ENCODE measurements around the gene CDH8. TPM values are rescaled to one million over a fixed set of nuclear protein-coding genes. Genes with fewer than 3 reads are reported as not detected.

Gene CDH8
- total and polyA plus RNA-seq, 4 donors: 0.02 to 3.1 (median 0.30) TPM

DNA sequence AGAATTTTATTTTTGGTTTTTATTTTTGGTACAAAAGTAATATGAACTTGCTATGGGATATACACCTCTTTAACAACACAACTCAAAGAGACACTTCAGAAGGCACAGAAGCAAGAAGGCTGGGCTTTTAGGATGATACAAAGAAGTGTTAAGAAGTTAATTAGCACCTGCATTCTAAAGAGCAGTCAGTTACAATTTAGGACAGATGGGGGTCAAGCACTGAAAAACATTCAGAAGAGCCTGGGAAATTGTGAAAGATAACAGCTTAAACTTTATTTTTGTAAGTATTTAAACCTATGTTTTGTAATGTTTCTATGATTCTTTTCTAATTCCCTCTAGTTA is 163.5 kb downstream of the CDH8 start:
- Histone ChIP-seq H3K27ac (ENCODE audit: low read depth in 1 of 2, low read length in 1 of 2) (no peak overlapping the region), H3K9me3 (ENCODE audit: control insufficient read depth in 4 of 4, insufficient read depth in 3 of 4, low read length in 3 of 4) (peaks cover 0 to 3% (median 0%) of the 10 kb centered on the region in 4 donors), H3K36me3 (ENCODE audit: control insufficient read depth in 4 of 4, insufficient read depth in 4 of 4, low read length in 4 of 4) (no peaks in the 10 kb centered on the region), H3K4me1 (ENCODE audit: control insufficient read depth in 5 of 5, insufficient read depth in 5 of 5, low read length in 5 of 5) (no peaks in the 10 kb centered on the region), H3K27me3 (ENCODE audit: control insufficient read depth in 3 of 3, insufficient read depth in 3 of 3, low read length in 2 of 3) (no peaks in the 10 kb centered on the region), H3K9ac (ENCODE audit: insufficient read depth in 1 of 2, low read length in 2 of 2) (no peak overlapping the region), H3K4me3 (no peak overlapping the region)
- DNase-seq (no peak), ATAC-seq (ENCODE audit: insufficient read depth, low FRiP score) (no peak)
- TF ChIP-seq, protein P1, sequence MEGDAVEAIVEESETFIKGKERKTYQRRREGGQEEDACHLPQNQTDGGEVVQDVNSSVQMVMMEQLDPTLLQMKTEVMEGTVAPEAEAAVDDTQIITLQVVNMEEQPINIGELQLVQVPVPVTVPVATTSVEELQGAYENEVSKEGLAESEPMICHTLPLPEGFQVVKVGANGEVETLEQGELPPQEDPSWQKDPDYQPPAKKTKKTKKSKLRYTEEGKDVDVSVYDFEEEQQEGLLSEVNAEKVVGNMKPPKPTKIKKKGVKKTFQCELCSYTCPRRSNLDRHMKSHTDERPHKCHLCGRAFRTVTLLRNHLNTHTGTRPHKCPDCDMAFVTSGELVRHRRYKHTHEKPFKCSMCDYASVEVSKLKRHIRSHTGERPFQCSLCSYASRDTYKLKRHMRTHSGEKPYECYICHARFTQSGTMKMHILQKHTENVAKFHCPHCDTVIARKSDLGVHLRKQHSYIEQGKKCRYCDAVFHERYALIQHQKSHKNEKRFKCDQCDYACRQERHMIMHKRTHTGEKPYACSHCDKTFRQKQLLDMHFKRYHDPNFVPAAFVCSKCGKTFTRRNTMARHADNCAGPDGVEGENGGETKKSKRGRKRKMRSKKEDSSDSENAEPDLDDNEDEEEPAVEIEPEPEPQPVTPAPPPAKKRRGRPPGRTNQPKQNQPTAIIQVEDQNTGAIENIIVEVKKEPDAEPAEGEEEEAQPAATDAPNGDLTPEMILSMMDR (IDR thresholded peaks at IDR 0.05; ENCODE audit: control extremely low read depth, extremely low read depth): no peak

DNA sequence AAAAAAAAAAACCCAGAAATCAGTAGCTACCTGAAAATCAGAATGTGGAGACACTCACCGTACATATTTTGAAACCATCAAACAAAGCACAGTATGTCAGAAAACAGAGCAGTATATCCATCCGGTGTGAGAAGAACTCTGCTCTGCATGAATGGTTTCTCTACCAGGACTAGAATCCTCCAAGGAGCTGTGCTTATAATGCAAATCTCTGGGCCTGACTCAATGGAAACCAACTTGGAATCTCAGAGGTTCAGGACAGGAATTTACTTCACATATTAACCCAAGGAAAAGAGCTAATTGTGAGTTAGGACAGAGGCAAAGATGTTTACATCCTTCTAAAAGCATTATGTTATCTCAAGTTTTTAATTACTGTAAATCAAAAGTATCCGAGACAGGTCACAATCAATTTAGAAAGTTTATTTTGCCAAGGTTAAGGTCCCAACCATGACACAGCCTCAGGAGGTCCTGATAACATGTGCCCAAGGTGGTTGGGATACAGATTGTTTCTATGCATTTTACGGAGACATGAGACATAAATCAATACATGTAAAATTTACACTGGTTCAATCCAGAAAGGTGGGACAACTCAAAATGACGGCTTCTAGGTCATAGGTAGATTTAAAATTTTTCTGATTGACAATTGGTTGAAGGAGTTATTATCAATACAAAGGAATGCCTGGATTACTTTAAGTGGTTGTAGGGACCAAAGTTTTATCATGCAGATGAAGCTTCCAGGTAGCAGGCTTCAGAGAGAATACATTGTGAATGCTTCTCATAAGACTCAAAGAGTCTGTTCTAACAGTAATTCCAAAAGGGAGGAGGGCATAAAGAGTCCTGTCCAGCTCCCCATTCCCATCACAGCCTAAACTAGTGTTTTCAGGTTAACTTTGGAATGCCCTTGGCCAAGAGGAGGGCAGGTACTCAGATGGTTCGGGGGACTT is 164.1 kb downstream of the CDH8 start:
- WGBS, 2 donors: 84 to 88% methylated on average over 6 of the region's 6 CpGs
- no peaks in the 10 kb centered on the region for H3K36me3 ChIP-seq (ENCODE audit: control insufficient read depth in 4 of 4, insufficient read depth in 4 of 4, low read length in 4 of 4)
- no peaks in the 10 kb centered on the region for H3K27me3 ChIP-seq (ENCODE audit: control insufficient read depth in 3 of 3, insufficient read depth in 3 of 3, low read length in 2 of 3)
- ATAC-seq (ENCODE audit: insufficient read depth, low FRiP score) (no peak), DNase-seq (no peak)
- no peak overlapping the region for H3K4me3 ChIP-seq
- no peaks in the 10 kb centered on the region for H3K4me1 ChIP-seq (ENCODE audit: control insufficient read depth in 5 of 5, insufficient read depth in 5 of 5, low read length in 5 of 5)
- H3K27ac ChIP-seq (ENCODE audit: low read depth in 1 of 2, low read length in 1 of 2): no peak overlapping the region
- no peak overlapping the region for H3K9ac ChIP-seq (ENCODE audit: insufficient read depth in 1 of 2, low read length in 2 of 2)
- H3K9me3 ChIP-seq (ENCODE audit: control insufficient read depth in 4 of 4, insufficient read depth in 3 of 4, low read length in 3 of 4): peaks cover 0 to 3% (median 0%) of the 10 kb centered on the region in 4 donors
- TF ChIP-seq, protein P1 (IDR thresholded peaks at IDR 0.05; ENCODE audit: control extremely low read depth, extremely low read depth): no peak

DNA sequence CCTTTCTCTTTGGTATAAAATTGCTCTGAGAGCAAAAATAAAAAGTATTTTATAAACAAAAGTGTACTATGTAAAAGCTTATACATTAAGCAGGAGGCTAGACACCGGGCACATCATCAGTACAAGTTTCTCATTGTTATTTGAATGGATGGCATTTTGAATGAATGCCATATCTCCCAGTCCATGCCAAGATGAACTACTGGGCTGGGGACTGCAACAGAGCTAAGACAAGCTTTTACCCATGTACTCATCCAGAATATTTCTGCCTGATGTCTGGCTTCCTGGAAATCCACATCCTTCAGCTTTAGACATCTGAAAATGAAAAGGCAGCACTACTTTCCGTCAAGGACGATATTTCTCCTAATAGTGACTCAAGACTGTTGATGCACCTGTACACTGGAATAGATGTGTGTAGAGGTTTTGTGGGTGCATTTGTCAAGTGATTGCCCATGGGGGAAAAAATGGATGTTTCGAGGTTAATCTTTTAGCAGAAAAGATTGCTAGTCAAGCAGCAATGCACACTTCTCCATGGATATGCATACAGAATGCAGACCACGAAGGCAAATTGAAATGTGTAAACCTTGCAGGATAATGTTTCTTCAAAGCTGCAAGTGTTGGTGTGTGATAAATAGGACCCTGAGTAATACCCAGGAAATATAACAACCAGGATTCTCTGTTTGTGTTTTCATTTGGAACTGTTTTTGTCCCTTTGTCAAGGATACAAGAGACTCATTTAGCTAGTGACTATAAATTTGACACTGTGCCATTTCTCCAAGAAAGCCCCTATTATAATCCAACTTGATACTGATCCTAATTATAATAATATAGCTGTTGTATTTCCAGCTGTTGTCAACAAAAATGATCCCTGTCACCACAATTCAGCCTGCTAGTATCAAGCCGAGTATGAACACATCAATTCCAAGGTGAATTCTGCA is 173.8 kb downstream of the CDH8 start:
- TF ChIP-seq, protein P1 (IDR thresholded peaks at IDR 0.05; ENCODE audit: control extremely low read depth, extremely low read depth): no peak
- H3K9me3 ChIP-seq (ENCODE audit: control insufficient read depth in 4 of 4, insufficient read depth in 3 of 4, low read length in 3 of 4): peaks cover 0 to 1% (median 0%) of the 10 kb centered on the region in 4 donors

More for the DNA sequence above, 173.8 kb downstream of the CDH8 start:
- DNase-seq: no peak
- ATAC-seq (ENCODE audit: insufficient read depth, low FRiP score): peak; percentile 19
- Histone ChIP-seq H3K9ac (ENCODE audit: insufficient read depth in 1 of 2, low read length in 2 of 2) (no peak overlapping the region), H3K4me1 (ENCODE audit: control insufficient read depth in 5 of 5, insufficient read depth in 5 of 5, low read length in 5 of 5) (no peaks in the 10 kb centered on the region), H3K27ac (ENCODE audit: low read depth in 1 of 2, low read length in 1 of 2) (no peak overlapping the region), H3K4me3 (no peak overlapping the region), H3K36me3 (ENCODE audit: control insufficient read depth in 4 of 4, insufficient read depth in 4 of 4, low read length in 4 of 4) (no peaks in the 10 kb centered on the region), H3K27me3 (ENCODE audit: control insufficient read depth in 3 of 3, insufficient read depth in 3 of 3, low read length in 2 of 3) (no peaks in the 10 kb centered on the region)
- 81 to 83% methylated on average over 6 of the region's 6 CpGs for WGBS, 2 donors
